Esophagus muscularis mucosa (tissue), 4 donors: ENCODE data around the gene ZNF467. TPM values are rescaled to one million over a fixed set of nuclear protein-coding genes. Genes with fewer than 3 reads are reported as not detected.

ENCODE experiments used
- DNase-seq: peaks from one replicate; pipeline ENCODE4 v3.0.0-alpha.2; 2017; ENCODE audit errors: extremely low spot score
- H3K27ac ChIP-seq, 4 donors: fragments of 200-600 bp; sonication (generic); replicated peaks in 1 of 4; 1 replicate in 3 of 4; 2 replicates in 1 of 4; pipeline ENCODE4 v1.5.1; 2016 to 2019; ENCODE audit warnings: mild to moderate bottlenecking in 1 of 4
- H3K27me3 ChIP-seq, 4 donors: fragments of 200-600 bp; sonication (generic); one replicate each; pipeline versions ENCODE4 v1.5.1 to v1.6.0; 2016 to 2019
- H3K36me3 ChIP-seq, 4 donors: fragments of 200-600 bp; sonication (generic); one replicate each; pipeline ENCODE4 v1.5.1; 2016 to 2019
- H3K4me1 ChIP-seq, 4 donors: fragments of 200-600 bp; sonication (generic); one replicate each; pipeline ENCODE4 v1.5.1; 2016 to 2019
- H3K4me3 ChIP-seq, 4 donors: fragments of 200-600 bp; sonication (generic); 1 replicate in 2 of 4; 2 replicates in 2 of 4; pipeline ENCODE4 v1.5.1; 2016 to 2019; ENCODE audit warnings: mild to moderate bottlenecking in 4 of 4, moderate library complexity in 1 of 4
- H3K9me3 ChIP-seq, 4 donors: fragments of 200-600 bp; sonication (generic); 1 replicate in 3 of 4; 2 replicates in 1 of 4; pipeline ENCODE4 v1.5.1; 2016 to 2019
- CTCF ChIP-seq, 3 experiments: fragments of 200-600 bp in 2 of 3; fragments of 450-650 bp in 1 of 3; sonication (generic) in 2 of 3; IDR thresholded peaks; one replicate each; pipeline ENCODE4 v1.5.1; 2017 to 2019; ENCODE audit warnings: antibody characterized with exemption in 3 of 3, mild to moderate bottlenecking in 2 of 3, moderate library complexity in 1 of 3
- EP300 ChIP-seq: sonication (generic); formaldehyde crosslinking; IDR thresholded peaks from one replicate; pipeline ENCODE4 v1.6.1; 2017; ENCODE audit warnings: antibody characterized with exemption
- POLR2A ChIP-seq: fragments of 450-650 bp; IDR thresholded peaks from one replicate; pipeline ENCODE4 v1.6.1; 2017; ENCODE audit warnings: antibody characterized with exemption, moderate library complexity, mild to moderate bottlenecking, low read depth
- POLR2AphosphoS5 ChIP-seq, 2 donors: sonication (generic); formaldehyde crosslinking; IDR thresholded peaks; one replicate each; pipeline ENCODE4 v1.6.1; 2017; ENCODE audit warnings: antibody characterized with exemption in 2 of 2
- WGBS: methylation state at CpG from one replicate; pipeline ENCODE4 v1.1.5; 2018; 5-methylcytosine and 5-hydroxymethylcytosine counted together
- intact Hi-C: fragments of 100-400 bp; cut with DNase I; formaldehyde crosslinking; loops from one replicate; pipeline ENCODE4 v1.15.1; 2023
- total RNA-seq, 4 donors: library from RNA; depleted of rRNA; stranded (reverse); fragments of >200 nt; gene quantifications; one replicate each; pipeline versions ENCODE4 v1.1.0 to v1.2.1, GENCODE V29; 2016

ZNF467 gene
- total RNA-seq, 4 donors from 2014 or later = 10.3 to 12.4 (median 11.0) TPM

- Histone ChIP-seq H3K4me1 (no peaks in the 10 kb centered on the region), H3K4me3 (no peak overlapping the region), H3K9me3 (no peaks in the 10 kb centered on the region), H3K27me3 (peaks cover 0 to 15% (median 0%) of the 10 kb centered on the region in 4 donors), H3K27ac (no peak overlapping the region), H3K36me3 (no peaks in the 10 kb centered on the region)
- TF ChIP-seq POLR2A = no peak
- no peak for TF ChIP-seq POLR2AphosphoS5 (IDR thresholded peaks at IDR 0.05)
- TF ChIP-seq EP300 = no peak
- TF ChIP-seq CTCF (IDR thresholded peaks at IDR 0.05) = no peak
- no peak for DNase-seq
- intact Hi-C loops = no loop called here
- WGBS = 73% methylated on average over 6 of the region's 7 CpGs
Observed at GRCh38 chr7:149819961-149820340, 46.6 kb upstream of the ZNF467 start.

GRCh38 chr7:149819141-149819960 lies 46.0 kb upstream of the ZNF467 start:
- H3K27ac ChIP-seq = no peak overlapping the region

GRCh38 chr7:149818536-149818840 lies 45.1 kb upstream of the ZNF467 start:
- Histone ChIP-seq H3K27me3 (peaks cover 0 to 19% (median 0%) of the 10 kb centered on the region in 4 donors), H3K36me3 (no peaks in the 10 kb centered on the region), H3K4me3 (no peak overlapping the region), H3K4me1 (no peaks in the 10 kb centered on the region), H3K9me3 (no peaks in the 10 kb centered on the region), H3K27ac (no peak overlapping the region)
- intact Hi-C loops = no loop called here
- no peak for DNase-seq
- WGBS = 83% methylated on average over 8 of the region's 9 CpGs
- no peak for TF ChIP-seq POLR2AphosphoS5 (IDR thresholded peaks at IDR 0.05)
- TF ChIP-seq CTCF (IDR thresholded peaks at IDR 0.05) = no peak
- no peak for TF ChIP-seq EP300
- TF ChIP-seq POLR2A = no peak

More at GRCh38 chr7:149819141-149819960, 46.0 kb upstream of the ZNF467 start:
- TF ChIP-seq POLR2A (no peak), POLR2AphosphoS5 (IDR thresholded peaks at IDR 0.05) (no peak), CTCF (IDR thresholded peaks at IDR 0.05) (no peak), EP300 (no peak)
- 83% methylated on average over 12 of the region's 28 CpGs for WGBS
- no peaks in the 10 kb centered on the region for H3K9me3 ChIP-seq
- no peaks in the 10 kb centered on the region for H3K36me3 ChIP-seq
- H3K27me3 ChIP-seq = peaks cover 0 to 19% (median 0%) of the 10 kb centered on the region in 4 donors
- intact Hi-C loops = no loop called here
- no peak overlapping the region for H3K4me3 ChIP-seq
- DNase-seq = no peak
- no peaks in the 10 kb centered on the region for H3K4me1 ChIP-seq

- Histone ChIP-seq H3K4me1 (no peaks in the 10 kb centered on the region), H3K9me3 (no peaks in the 10 kb centered on the region), H3K27ac (no peak overlapping the region), H3K36me3 (no peaks in the 10 kb centered on the region), H3K4me3 (no peak overlapping the region), H3K27me3 (peaks cover 0 to 19% (median 0%) of the 10 kb centered on the region in 4 donors)
- TF ChIP-seq POLR2AphosphoS5 (IDR thresholded peaks at IDR 0.05) (no peak), EP300 (no peak), POLR2A (no peak), CTCF (IDR thresholded peaks at IDR 0.05) (no peak)
- intact Hi-C loops = no loop called here
- 96% methylated on average over 3 of the region's 23 CpGs for WGBS
- no peak for DNase-seq
Observed at GRCh38 chr7:149817836-149818535, 44.6 kb upstream of the ZNF467 start.
